NCI-H2196 treated with DMSO at 0.1 percent for 48 hours (cell line): ENCODE results near the gene SOX6.
"Not testable (repeated sequence)": the region's sequence is repeated elsewhere in the genome, so short reads cannot be mapped to it uniquely, and the experiment has no call there.

ENCODE experiments used
- DNase-seq: peaks from one replicate; lab custom pipeline; 2025; ENCODE audit not compliant: unreplicated experiment; lab: John Stamatoyannopoulos, UW

Gene SOX6

GRCh38 chr11:16099343-16099900 is 256.9 kb downstream of the SOX6 start:
- DNase-seq, result no peak

- DNase-seq, result no peak
Measured at GRCh38 chr11:16098526-16099205, 257.7 kb downstream of the SOX6 start.

GRCh38 chr11:16097543-16097942 is 258.8 kb downstream of the SOX6 start:
- DNase-seq, result peak; percentile 75

GRCh38 chr11:16096336-16096735 is 260.0 kb downstream of the SOX6 start:
- no peak for DNase-seq

GRCh38 chr11:16095756-16096155 is 260.6 kb downstream of the SOX6 start:
- no peak for DNase-seq

- no peak for DNase-seq
Measured at GRCh38 chr11:16093889-16094653, 262.3 kb downstream of the SOX6 start.

- DNase-seq, result no peak
Measured at GRCh38 chr11:16091862-16092261, 264.5 kb downstream of the SOX6 start.

GRCh38 chr11:16089481-16089880 is 266.9 kb downstream of the SOX6 start:
- no peak for DNase-seq

GRCh38 chr11:16088774-16089173 is 267.6 kb downstream of the SOX6 start:
- no peak for DNase-seq

GRCh38 chr11:16087886-16088285 is 268.5 kb downstream of the SOX6 start:
- no peak for DNase-seq

- DNase-seq, result no peak
Measured at GRCh38 chr11:16086229-16086819, 270.0 kb downstream of the SOX6 start.

- peak; percentile 47 for DNase-seq
Measured at GRCh38 chr11:16082095-16083055, 274.0 kb downstream of the SOX6 start.

GRCh38 chr11:16081382-16082094 is 274.8 kb downstream of the SOX6 start:
- no peak for DNase-seq

- DNase-seq, result no peak
Measured at GRCh38 chr11:16080688-16081381, 275.5 kb downstream of the SOX6 start.

GRCh38 chr11:16078936-16079335 is 277.4 kb downstream of the SOX6 start:
- no peak for DNase-seq

GRCh38 chr11:16070573-16070972 is 285.8 kb downstream of the SOX6 start:
- DNase-seq, result no peak

GRCh38 chr11:16067268-16067667 is 289.1 kb downstream of the SOX6 start:
- not testable (repeated sequence) for DNase-seq

- DNase-seq, result no peak
Measured at GRCh38 chr11:16059332-16059731, 297.0 kb downstream of the SOX6 start.

GRCh38 chr11:16058671-16059070 is 297.7 kb downstream of the SOX6 start:
- DNase-seq, result no peak
